Fibroblast of the conjunctiva (primary cell): ENCODE results near the gene TSPAN5.
"Not testable (repeated sequence)": the region's sequence is repeated elsewhere in the genome, so short reads cannot be mapped to it uniquely, and the experiment has no call there.

Experiments
- DNase-seq: peaks from one replicate; pipeline ENCODE4 v3.0.0-alpha.2; 2010; ENCODE audit warnings: low read depth

Gene TSPAN5

GRCh38 chr4:98461121-98461865 is 197.1 kb downstream of the TSPAN5 start:
- not testable (repeated sequence) for DNase-seq

DNA sequence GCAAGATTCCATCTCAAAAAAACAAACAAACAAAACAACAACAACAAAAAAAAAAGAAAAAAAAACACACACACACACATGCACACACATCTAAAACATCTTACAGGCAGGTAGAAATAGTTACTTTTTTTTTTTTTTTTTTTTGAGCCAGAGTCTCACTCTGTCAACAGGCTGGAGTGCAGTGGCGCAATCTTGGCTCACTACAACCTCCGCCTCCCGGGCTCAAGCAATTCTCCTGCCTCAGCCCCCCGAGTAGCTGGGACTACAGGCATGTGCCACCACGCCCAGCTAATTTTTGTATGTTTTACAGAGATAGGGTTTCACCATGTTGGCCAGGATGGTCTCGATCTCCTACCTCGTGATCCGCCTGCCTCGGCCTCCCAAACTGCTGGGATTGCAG is 201.0 kb downstream of the TSPAN5 start:
- not testable (repeated sequence) for DNase-seq

- DNase-seq = no peak
Measured at GRCh38 chr4:98452091-98452490, 206.3 kb downstream of the TSPAN5 start.

- no peak for DNase-seq
Measured at GRCh38 chr4:98448908-98449307, 209.5 kb downstream of the TSPAN5 start.

DNA sequence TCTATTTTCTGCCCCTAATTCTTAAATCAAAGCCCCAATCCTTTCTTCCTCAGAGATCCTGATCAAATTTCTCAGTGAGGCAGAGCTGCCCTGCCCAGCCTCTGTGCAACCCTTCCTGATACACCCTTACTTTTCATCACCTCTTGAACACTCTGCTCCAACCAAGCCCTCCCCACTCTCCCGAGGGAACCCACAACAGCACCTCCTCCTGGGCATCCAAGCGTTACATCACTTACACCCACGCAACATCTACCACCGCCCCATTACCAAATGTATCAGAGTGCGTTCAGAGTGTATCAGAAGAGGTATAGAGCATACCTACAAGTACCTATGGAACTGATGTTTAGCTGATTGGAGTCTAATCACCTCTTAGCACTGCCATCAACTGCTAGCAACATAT is 210.8 kb downstream of the TSPAN5 start:
- no peak for DNase-seq

DNA sequence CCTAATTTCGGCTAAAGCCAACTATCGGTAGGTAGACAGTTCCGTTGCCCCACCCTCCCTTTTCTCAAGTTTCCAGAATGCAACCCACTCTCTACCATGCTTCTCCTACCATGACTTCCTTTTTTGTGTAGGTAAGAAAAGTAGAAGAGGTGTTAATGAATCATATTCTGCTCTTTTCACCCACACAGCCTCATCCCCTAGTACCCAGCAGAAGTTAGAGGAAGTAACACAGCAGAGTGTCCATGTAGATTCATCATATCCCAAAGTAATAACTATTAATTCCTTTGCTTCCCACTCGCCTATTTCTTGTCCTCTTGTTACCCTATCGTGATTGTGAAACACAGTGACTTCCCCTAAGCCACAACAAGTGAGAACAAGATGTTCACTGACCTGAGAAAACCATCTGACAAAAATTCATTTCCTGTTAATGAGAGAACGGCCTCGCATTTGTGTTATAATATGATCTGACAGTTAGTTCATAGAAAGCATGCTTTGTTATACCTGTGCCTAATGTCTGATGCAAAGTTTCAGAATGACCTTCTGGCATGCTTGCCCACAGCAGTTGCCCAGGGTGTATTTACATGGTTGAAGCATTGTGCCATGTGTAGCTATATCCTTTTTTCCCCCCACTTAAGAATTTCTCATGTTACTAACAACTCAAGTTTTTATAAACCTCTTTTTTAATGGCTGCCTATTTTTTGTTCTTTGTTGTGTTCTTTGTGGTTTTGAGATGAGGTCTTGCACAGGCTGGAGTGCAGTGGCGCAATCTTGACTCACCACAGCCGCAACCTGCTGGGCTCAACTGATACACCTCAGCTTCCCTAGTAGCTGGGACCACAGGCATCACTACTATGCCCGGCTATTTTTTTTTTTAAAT is 211.7 kb downstream of the TSPAN5 start:
- peak; percentile 20 for DNase-seq

DNA sequence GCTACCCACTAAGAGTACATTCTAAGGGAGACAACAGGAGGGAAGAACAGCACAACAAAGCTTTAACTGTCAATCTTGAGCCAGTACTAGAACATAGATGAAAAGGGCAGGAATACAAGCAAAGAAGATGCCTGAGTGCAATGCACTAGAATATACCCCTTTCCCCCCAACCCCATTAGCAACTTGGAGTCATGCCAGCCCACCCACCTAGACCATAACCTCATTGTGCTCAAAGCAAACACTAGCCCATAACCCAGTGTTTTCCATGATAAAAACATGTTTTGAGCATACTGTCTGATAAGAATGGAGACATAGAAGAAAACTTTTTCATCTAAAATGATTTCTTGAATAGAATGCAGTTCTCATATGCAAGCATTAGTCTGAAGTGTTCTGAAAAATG is 214.0 kb downstream of the TSPAN5 start:
- no peak for DNase-seq

- no peak for DNase-seq
Measured at GRCh38 chr4:98434816-98435215, 223.6 kb downstream of the TSPAN5 start.

DNA sequence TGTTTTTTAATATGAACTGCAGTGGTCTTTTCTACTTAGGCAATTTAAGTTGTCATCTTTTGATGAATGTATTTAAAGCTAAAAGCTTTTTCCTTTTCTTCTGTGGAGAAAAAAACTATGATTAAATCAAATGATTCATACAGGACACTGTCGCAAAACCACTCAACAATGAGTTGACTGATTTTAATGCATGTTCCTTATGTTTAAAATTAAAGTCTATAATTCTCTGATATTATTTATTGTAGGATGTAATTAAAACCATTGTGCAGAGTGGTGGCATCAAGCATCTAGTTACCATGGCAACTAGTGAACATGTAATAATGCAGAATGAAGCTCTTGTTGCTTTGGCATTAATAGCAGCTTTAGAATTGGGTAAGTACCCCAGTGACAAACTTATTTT is 224.7 kb downstream of the TSPAN5 start:
- DNase-seq = no peak

DNA sequence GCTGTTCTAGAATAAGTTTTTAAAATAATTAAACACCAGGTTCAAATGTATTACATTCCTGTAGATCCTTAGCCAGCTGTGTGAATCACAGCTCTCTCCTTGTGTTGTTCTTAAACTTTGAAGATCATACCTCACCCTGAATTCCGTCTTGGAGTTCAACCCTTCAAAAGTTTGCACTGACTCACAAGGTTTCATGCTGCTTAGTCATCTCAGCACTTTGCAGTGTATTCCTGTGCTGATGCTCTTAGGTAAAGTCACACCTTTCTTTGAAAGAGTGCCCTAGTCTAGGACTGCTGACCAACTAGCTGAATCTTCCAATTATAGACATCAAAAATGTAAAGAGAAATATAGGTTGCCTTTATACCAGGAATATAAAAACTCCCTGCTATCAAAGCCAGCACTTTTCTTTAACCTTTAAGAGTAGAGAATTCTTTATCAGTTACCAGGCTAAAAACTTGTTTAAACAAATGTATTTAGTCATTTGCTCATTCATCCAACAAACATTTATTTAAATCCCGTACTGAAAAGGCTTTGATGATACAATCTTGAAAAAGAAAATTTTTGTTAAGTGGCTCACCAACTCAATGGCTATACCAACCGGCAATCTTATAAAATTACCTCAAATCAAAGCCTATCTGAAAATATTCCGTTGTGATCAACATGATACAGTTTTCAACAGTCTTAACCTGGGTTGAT is 227.6 kb downstream of the TSPAN5 start:
- DNase-seq = peak; percentile 31

DNA sequence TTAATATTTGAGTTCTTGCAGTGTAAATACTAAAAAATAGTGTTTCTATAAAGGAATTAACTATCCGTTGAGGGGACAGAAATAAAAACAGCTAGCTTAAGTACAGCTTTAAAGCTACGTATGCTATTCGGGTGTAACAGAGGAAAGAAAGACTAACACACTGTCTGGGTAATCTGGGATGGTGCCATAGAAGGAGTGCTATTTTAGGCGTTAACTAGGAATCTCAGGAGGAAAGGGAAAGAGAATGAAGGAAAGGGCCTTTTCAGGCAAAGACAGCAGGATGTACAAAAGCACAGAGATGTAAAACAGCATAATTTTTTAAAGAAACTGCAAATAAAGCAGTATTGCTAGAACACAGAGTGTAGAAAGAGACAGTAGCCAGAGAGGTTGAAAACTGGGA is 235.4 kb downstream of the TSPAN5 start:
- no peak for DNase-seq

GRCh38 chr4:98421111-98421510 is 237.3 kb downstream of the TSPAN5 start:
- no peak for DNase-seq
